Activated CD8-positive, alpha-beta T cell treated with anti-CD3 and anti-CD28 coated beads, Interleukin-2, amount 10 ng/mL, durations not matched to agents 7 days and 5 days (primary cell): ENCODE measurements around the gene HACD3. TPM values are rescaled to one million over a fixed set of nuclear protein-coding genes. Genes with fewer than 3 reads are reported as not detected.

ENCODE experiments used
- ATAC-seq: fragments of 150-1000 bp; cut with Tn5 transposase; one replicate; pipeline ENCODE4 v1.10.0; 2021; ENCODE audit warnings: moderate library complexity
- CTCF ChIA-PET: fragments of 350-600 bp; sonication (Branson Sonifier 250); formaldehyde crosslinking; loops from one replicate; lab custom pipeline; 2021; ENCODE audit warnings: antibody characterized with exemption; lab: Charles Lee
- POLR2A ChIA-PET: fragments of 350-600 bp; sonication (Branson Sonifier 250); formaldehyde crosslinking; loops from one replicate; lab custom pipeline; 2021; ENCODE audit warnings: antibody characterized with exemption; lab: Charles Lee
- DNase-seq: peaks from one replicate; pipeline ENCODE4 v3.0.0-alpha.2; 2020
- H3K27ac Mint-ChIP-seq: one replicate; pipeline ENCODE4 v1.8.0; 2021; ENCODE audit warnings: mild to moderate bottlenecking, mixed read lengths
- H3K27me3 Mint-ChIP-seq: one replicate; pipeline ENCODE4 v1.8.0; 2021; ENCODE audit warnings: low read depth, mixed read lengths
- H3K36me3 Mint-ChIP-seq: one replicate; pipeline ENCODE4 v1.8.0; 2021; ENCODE audit warnings: low read depth, mixed read lengths
- H3K4me1 Mint-ChIP-seq: one replicate; pipeline ENCODE4 v1.8.0; 2021; ENCODE audit warnings: low read depth, mixed read lengths
- H3K4me3 Mint-ChIP-seq: one replicate; pipeline ENCODE4 v1.8.0; 2021; ENCODE audit warnings: mild to moderate bottlenecking, mixed read lengths
- H3K9me3 Mint-ChIP-seq: one replicate; pipeline ENCODE4 v1.8.0; 2022; ENCODE audit warnings: mixed read lengths; ENCODE audit not compliant: insufficient read depth
- total RNA-seq, 2 experiments: library from RNA; stranded (reverse); gene quantifications; one replicate each; pipeline ENCODE4 v1.2.3, GENCODE V29; 2021

HACD3 gene
- 10 to 100 TPM; 34.8 to 36.5 TPM for total RNA-seq

- ChIA-PET POLR2A (interaction anchor here (0.6 to 3.8 kb wide), 9 partner anchors 10 to 226 kb away, joined by 3 to 21 read pairs (median 4); partner anchors contain the start of genes DPP8, INTS14 and RNU5B-1), CTCF (interaction anchor here (0.7 to 1.0 kb wide), 3 partner anchors 16 to 233 kb away, joined by 3 read pairs; partner anchors contain the start of gene RNU5B-1)
- Mint-ChIP-seq H3K9me3 (no peaks in the 10 kb centered on the region), H3K4me3 (peak within 1 kb of the TSS; percentile 83), H3K27ac (peak within 1 kb of the TSS; percentile 89), H3K4me1 (peaks cover 31% of the 10 kb centered on the region), H3K36me3 (peaks cover 6% of the 10 kb centered on the region), H3K27me3 (no peaks in the 10 kb centered on the region)
- DNase-seq, result peak; percentile 90
- peak; percentile 99 for ATAC-seq
Measured at GRCh38 chr15:65530318-65531111, at the start of gene HACD3. Gene HACD3, plus strand, starts transcription at chr15:65530463. Its CDS starts 169 bp downstream, at chr15:65530632.

GRCh38 chr15:65484876-65485275 lies 45.4 kb upstream of the HACD3 start:
- Mint-ChIP-seq H3K36me3 (peaks cover 45% of the 10 kb centered on the region), H3K4me3 (no peak overlapping the region), H3K27ac (no peak overlapping the region), H3K9me3 (no peaks in the 10 kb centered on the region), H3K4me1 (no peaks in the 10 kb centered on the region), H3K27me3 (no peaks in the 10 kb centered on the region)
- DNase-seq (no peak), ATAC-seq (no peak)
- CTCF ChIA-PET, result no interaction called here
- POLR2A ChIA-PET, result no interaction called here

GRCh38 chr15:65494076-65494475 lies 36.2 kb upstream of the HACD3 start:
- Mint-ChIP-seq H3K9me3 (no peaks in the 10 kb centered on the region), H3K4me1 (no peaks in the 10 kb centered on the region), H3K36me3 (peaks cover 37% of the 10 kb centered on the region), H3K4me3 (no peak overlapping the region), H3K27me3 (no peaks in the 10 kb centered on the region), H3K27ac (no peak overlapping the region)
- DNase-seq (no peak), ATAC-seq (no peak)
- ChIA-PET CTCF (interaction anchor here (0.5 kb wide), 1 partner anchor 189 kb away, joined by 3 read pairs; the partner anchor contains the start of gene RNU5B-1), POLR2A (no interaction called here)

GRCh38 chr15:65509321-65509720 lies 20.9 kb upstream of the HACD3 start:
- H3K4me3 Mint-ChIP-seq, result no peak overlapping the region
- no peak for ATAC-seq
- H3K4me1 Mint-ChIP-seq, result peaks cover 22% of the 10 kb centered on the region
- no peaks in the 10 kb centered on the region for H3K9me3 Mint-ChIP-seq
- ChIA-PET CTCF (interaction anchor here (1.4 kb wide), 1 partner anchor 20 kb away, joined by 4 read pairs; no protein-coding TSS in a partner anchor), POLR2A (interaction anchor here (0.5 kb wide), 1 partner anchor 28 kb away, joined by 4 read pairs; no protein-coding TSS in a partner anchor)
- H3K27ac Mint-ChIP-seq, result no peak overlapping the region
- no peak for DNase-seq
- peaks cover 51% of the 10 kb centered on the region for H3K36me3 Mint-ChIP-seq
- H3K27me3 Mint-ChIP-seq, result no peaks in the 10 kb centered on the region

- peaks cover 38% of the 10 kb centered on the region for H3K4me1 Mint-ChIP-seq
- peaks cover 58% of the 10 kb centered on the region for H3K36me3 Mint-ChIP-seq
- peak; percentile 9 for DNase-seq
- POLR2A ChIA-PET, result interaction anchor here (0.5 kb wide), 1 partner anchor 780 kb away, joined by 4 read pairs; no protein-coding TSS in a partner anchor
- no peaks in the 10 kb centered on the region for H3K9me3 Mint-ChIP-seq
- no peaks in the 10 kb centered on the region for H3K27me3 Mint-ChIP-seq
- H3K27ac Mint-ChIP-seq, result no peak overlapping the region
- no peak for ATAC-seq
- H3K4me3 Mint-ChIP-seq, result no peak overlapping the region
- CTCF ChIA-PET, result interaction anchor here (1.1 kb wide), 1 partner anchor 17 kb away, joined by 3 read pairs; no protein-coding TSS in a partner anchor
Measured at GRCh38 chr15:65512189-65512588, 18.1 kb upstream of the HACD3 start.

GRCh38 chr15:65512807-65513416 lies 17.4 kb upstream of the HACD3 start:
- ChIA-PET POLR2A (no interaction called here), CTCF (interaction anchor here (0.7 to 1.1 kb wide), 3 partner anchors 16 to 293 kb away, joined by 3 to 4 read pairs (median 3); no protein-coding TSS in a partner anchor)
- H3K9me3 Mint-ChIP-seq, result no peaks in the 10 kb centered on the region
- no peak for ATAC-seq
- H3K27me3 Mint-ChIP-seq, result no peaks in the 10 kb centered on the region
- H3K27ac Mint-ChIP-seq, result no peak overlapping the region
- H3K4me3 Mint-ChIP-seq, result no peak overlapping the region
- H3K36me3 Mint-ChIP-seq, result peaks cover 56% of the 10 kb centered on the region
- H3K4me1 Mint-ChIP-seq, result peaks cover 43% of the 10 kb centered on the region
- peak; percentile 17 for DNase-seq

GRCh38 chr15:65516997-65517865 lies 13.0 kb upstream of the HACD3 start, which contains the start of gene DPP8:
Gene DPP8, minus strand, starts transcription at chr15:65517689. Its CDS starts 5,136 bp downstream, at chr15:65512553.
- Mint-ChIP-seq H3K4me1 (peaks cover 39% of the 10 kb centered on the region), H3K36me3 (peaks cover 32% of the 10 kb centered on the region), H3K27ac (peak within 1 kb of the TSS; percentile 93), H3K9me3 (no peaks in the 10 kb centered on the region), H3K27me3 (no peaks in the 10 kb centered on the region), H3K4me3 (peak within 1 kb of the TSS; percentile 91)
- ATAC-seq (peak; percentile 94), DNase-seq (peak; percentile 96)
- POLR2A ChIA-PET, result interaction anchor here (0.6 to 1.7 kb wide), 9 partner anchors 13 to 954 kb away, joined by 3 to 21 read pairs (median 4); partner anchors contain the start of genes HACD3 and RNU5B-1
- CTCF ChIA-PET, result interaction anchor here (0.6 to 1.3 kb wide), 9 partner anchors 13 to 352 kb away, joined by 3 to 5 read pairs (median 3); partner anchors contain the start of gene RAB11A

- Mint-ChIP-seq H3K4me3 (peak overlapping the region; percentile 91), H3K9me3 (no peaks in the 10 kb centered on the region)
Measured at GRCh38 chr15:65517866-65518207, 12.4 kb upstream of the HACD3 start.

GRCh38 chr15:65518633-65519285 lies 11.5 kb upstream of the HACD3 start:
- CTCF ChIA-PET, result interaction anchor here (1.2 kb wide), 1 partner anchor 22 kb away, joined by 4 read pairs; no protein-coding TSS in a partner anchor
- POLR2A ChIA-PET, result interaction anchor here (0.6 to 0.9 kb wide), 4 partner anchors 11 to 214 kb away, joined by 3 to 5 read pairs (median 3); partner anchors contain the start of gene RNU5B-1
- no peaks in the 10 kb centered on the region for H3K27me3 Mint-ChIP-seq
- H3K36me3 Mint-ChIP-seq, result peaks cover 19% of the 10 kb centered on the region
- H3K4me1 Mint-ChIP-seq, result peaks cover 28% of the 10 kb centered on the region
- no peak overlapping the region for H3K27ac Mint-ChIP-seq
- no peaks in the 10 kb centered on the region for H3K9me3 Mint-ChIP-seq
- H3K4me3 Mint-ChIP-seq, result no peak overlapping the region
- peak; percentile 10 for DNase-seq
- ATAC-seq, result no peak

More at GRCh38 chr15:65517866-65518207, 12.4 kb upstream of the HACD3 start:
- ChIA-PET CTCF (interaction anchor here (1.2 kb wide), 2 partner anchors 23 to 121 kb away, joined by 3 to 4 read pairs; no protein-coding TSS in a partner anchor), POLR2A (interaction anchor here (0.6 to 0.9 kb wide), 4 partner anchors 11 to 213 kb away, joined by 3 to 5 read pairs (median 3); partner anchors contain the start of gene RNU5B-1)
- H3K4me1 Mint-ChIP-seq, result peaks cover 34% of the 10 kb centered on the region
- H3K27me3 Mint-ChIP-seq, result no peaks in the 10 kb centered on the region
- DNase-seq (no peak), ATAC-seq (peak; percentile 1)
- H3K27ac Mint-ChIP-seq, result peak overlapping the region; percentile 93
- H3K36me3 Mint-ChIP-seq, result peaks cover 26% of the 10 kb centered on the region

GRCh38 chr15:65521350-65521749 lies 8.9 kb upstream of the HACD3 start:
- Mint-ChIP-seq H3K4me3 (no peak overlapping the region), H3K9me3 (no peaks in the 10 kb centered on the region), H3K36me3 (peaks cover 4% of the 10 kb centered on the region), H3K27ac (no peak overlapping the region), H3K4me1 (peaks cover 10% of the 10 kb centered on the region), H3K27me3 (no peaks in the 10 kb centered on the region)
- DNase-seq (no peak), ATAC-seq (no peak)
- CTCF ChIA-PET, result no interaction called here
- POLR2A ChIA-PET, result no interaction called here
